IPS-NIHi7 (cell line): ENCODE data around the gene GALNT5.
"Not testable (repeated sequence)": the region's sequence is repeated elsewhere in the genome, so short reads cannot be mapped to it uniquely, and the experiment has no call there.

Experiments
- DNase-seq: peaks from one replicate; pipeline ENCODE4 v3.0.0; 2012; ENCODE audit warnings: mixed read lengths; ENCODE audit errors: extremely low spot score

The GALNT5 gene, protein sequence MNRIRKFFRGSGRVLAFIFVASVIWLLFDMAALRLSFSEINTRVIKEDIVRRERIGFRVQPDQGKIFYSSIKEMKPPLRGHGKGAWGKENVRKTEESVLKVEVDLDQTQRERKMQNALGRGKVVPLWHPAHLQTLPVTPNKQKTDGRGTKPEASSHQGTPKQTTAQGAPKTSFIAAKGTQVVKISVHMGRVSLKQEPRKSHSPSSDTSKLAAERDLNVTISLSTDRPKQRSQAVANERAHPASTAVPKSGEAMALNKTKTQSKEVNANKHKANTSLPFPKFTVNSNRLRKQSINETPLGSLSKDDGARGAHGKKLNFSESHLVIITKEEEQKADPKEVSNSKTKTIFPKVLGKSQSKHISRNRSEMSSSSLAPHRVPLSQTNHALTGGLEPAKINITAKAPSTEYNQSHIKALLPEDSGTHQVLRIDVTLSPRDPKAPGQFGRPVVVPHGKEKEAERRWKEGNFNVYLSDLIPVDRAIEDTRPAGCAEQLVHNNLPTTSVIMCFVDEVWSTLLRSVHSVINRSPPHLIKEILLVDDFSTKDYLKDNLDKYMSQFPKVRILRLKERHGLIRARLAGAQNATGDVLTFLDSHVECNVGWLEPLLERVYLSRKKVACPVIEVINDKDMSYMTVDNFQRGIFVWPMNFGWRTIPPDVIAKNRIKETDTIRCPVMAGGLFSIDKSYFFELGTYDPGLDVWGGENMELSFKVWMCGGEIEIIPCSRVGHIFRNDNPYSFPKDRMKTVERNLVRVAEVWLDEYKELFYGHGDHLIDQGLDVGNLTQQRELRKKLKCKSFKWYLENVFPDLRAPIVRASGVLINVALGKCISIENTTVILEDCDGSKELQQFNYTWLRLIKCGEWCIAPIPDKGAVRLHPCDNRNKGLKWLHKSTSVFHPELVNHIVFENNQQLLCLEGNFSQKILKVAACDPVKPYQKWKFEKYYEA

DNA sequence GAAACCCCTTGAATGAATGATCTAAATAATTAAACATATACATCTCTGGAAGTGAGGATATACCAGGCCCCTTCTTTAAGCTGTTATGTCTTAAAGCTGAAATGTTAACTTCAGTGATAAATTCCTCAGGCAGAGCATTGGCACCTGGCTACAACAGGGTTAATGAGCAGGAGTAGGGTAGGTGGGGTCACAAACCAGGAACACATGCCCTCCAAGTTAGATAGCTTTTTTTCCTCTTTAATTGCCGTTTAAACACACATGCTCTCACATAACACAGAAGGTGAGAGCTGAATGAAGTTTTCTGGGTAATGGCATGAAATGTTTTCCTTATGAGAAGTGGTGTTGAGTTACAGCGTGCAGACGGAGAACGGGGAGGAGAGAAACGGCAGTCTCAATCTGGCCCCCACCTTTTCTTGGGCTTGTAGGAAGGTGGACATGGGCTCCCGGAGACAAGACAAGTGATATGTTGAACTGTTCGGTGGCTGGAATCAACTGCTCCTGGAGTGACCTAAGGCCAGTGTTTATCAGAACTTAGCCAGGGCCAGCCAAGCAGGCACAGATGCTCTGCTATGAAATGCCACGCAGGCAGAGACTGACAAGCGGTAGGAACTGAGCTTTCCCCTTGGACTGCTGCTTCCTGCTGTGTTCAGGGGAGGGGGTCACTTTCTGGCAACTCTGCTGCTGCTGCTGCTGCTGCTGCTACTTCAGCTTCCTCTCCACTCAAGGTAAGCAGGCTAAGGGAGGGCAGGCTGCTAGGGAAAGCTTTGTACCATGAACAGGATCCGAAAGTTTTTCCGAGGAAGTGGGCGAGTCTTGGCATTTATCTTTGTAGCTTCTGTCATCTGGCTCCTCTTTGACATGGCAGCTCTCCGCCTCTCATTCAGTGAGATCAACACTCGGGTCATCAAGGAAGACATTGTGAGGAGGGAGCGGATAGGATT is at the start of gene GALNT5:
TSS of gene GALNT5 (plus strand) at position 394 of the 941 bp plus-strand sequence. CDS start at position 772, 378 bp downstream.
- DNase-seq = peak; percentile 36

DNA sequence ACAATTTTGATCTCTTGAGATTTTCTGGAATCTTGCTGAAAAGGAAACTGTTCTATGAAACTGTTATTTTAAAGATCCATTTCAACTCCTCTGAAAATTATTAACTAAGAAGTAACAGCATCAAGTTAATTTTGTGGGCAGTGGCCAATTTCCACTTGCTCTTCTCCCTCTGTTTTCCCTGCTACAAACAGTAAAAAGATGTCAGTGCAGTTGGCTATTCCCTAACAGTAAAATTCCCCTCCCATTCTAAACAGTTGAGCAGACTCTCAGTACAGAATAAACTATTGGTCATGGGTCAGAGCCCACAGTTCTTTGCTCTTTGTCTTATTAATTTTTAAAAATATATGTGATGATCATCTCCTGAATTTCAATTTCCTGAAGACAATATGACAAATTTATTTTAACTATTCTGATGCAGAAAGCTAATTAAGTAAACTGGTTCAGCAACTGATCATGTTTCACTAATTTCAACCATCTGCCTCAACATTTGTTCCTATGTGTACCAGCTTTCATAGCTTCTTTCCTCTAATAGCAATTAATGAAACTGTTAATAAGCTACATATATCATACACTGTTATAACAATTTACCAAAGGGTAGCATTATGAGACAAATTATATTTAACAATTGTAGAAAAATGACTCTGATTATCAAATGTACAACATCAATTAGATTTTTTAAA is 41.1 kb upstream of the GALNT5 start:
- DNase-seq = no peak

DNA sequence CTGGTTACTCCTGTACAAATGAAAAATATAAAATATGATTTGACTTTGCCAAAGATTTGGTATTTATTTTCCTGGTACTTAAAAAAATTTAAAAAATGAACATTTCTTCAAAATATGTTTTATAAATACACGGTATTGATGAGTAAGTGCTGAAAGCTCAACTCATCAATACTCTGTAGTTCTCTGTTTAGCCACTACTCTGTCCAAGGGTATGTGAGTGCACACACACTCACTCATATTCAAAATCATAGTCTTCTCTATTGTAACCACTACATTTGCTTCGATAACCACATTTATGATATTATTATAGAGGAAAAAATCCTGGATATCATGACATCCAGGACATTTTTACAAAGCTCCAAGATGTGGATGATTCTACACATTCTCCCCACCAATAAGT is 40.1 kb upstream of the GALNT5 start:
- no peak for DNase-seq

DNA sequence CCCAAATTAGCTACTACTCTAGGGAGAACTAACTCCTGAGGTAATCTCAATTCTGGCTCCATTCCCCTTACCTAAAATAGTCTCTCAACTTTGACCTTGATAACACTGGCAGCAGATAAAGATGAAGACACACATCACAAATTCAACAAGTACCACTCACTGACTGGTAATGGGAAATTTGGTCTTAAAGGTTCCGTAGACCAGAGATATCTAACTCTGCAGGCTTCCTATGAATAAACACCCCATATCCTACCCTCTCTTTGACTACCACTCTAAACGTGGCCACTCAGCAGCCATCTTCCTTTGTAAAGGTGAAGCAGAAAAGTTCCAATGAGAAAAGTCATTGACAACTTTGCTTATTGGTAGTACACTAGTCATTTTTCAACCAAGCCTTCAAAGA is 38.6 kb upstream of the GALNT5 start:
- no peak for DNase-seq

DNA sequence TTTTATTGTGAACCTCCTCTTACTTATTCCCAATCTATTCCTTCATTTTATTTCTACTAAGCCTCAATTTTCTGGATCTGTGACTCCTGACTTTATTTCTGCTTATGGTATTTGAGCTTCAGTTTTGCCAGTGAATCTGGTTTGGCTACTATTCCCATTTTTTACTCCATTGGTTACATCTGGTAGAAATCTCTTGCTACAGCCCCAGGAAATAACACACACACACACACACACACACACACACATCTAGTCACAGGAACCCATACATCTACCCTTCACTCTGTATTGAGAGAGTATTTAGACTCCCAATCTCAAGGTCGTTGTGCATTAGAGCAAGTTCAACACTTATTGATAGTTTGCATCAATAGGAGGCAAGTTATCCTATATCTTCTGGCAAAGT is 37.0 kb upstream of the GALNT5 start:
- no peak for DNase-seq

DNA sequence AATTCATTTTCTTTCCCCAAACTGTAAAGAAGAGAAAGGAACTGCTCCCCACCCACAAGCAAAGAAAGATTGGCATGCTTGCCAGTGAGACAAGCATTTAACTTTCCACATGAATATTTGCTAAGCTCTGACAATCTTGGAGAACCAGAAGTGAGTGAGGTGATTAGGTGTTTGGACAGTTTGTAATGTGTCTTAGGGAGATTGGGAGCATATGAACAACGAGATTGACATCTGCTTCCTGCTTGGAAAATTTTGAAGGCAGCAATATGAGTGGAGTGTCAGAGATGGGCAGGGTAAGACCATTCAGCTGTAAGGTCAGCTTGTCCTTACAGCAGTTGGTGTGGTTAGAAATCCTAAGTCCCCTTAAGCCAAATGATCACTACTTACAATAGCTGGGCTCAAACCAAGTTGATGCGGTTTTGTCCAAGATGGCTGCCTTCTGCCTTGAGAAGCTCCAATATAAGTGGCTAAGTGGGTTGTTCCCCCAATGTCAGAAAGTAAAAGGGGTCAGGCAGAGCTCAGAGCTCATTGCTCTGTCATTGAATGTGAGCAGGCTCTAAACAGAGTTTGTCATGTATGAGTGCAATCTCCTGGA is 36.0 kb upstream of the GALNT5 start:
- no peak for DNase-seq

DNA sequence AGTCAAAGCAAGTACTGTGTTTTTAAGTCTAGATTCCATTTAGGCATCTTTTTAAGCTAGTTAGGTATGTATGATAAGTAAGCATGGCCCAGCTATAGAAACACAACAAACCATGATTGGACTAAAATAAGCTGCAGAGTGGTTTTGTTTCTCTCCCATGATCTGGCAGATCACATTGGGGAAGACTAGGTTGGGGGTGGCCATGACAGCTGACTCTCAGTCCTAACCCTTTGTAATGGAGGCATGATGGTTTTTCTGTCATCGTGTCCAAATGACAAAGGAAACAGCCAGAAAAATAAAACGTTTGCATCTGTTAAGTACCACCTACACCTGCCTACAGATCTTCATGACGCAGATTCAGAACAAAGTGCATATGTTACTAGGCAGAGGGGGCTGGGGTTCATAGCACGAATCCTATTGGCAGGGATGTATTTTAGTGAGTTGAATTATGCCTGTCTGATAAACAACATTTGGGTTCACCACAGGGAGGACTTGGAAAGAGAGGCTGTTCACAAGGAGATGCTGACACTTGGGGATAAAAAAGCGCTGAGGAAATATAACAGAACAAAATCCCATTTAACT is 33.8 kb upstream of the GALNT5 start:
- DNase-seq = no peak

DNA sequence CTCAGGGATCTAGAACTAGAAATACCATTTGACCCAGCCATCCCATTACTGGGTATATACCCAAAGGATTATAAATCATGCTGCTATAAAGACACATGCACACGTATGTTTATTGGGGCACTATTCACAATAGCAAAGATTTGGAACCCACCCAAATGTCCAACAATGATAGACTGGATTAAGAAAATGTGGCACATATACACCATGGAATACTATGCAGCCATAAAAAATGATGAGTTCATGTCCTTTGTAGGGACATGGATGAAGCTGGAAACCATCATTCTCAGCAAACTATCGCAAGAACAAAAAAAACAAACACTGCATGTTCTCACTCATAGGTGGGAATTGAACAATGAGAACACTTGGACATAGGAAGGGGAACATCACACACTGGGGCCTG is 33.1 kb upstream of the GALNT5 start:
- not testable (repeated sequence) for DNase-seq

DNA sequence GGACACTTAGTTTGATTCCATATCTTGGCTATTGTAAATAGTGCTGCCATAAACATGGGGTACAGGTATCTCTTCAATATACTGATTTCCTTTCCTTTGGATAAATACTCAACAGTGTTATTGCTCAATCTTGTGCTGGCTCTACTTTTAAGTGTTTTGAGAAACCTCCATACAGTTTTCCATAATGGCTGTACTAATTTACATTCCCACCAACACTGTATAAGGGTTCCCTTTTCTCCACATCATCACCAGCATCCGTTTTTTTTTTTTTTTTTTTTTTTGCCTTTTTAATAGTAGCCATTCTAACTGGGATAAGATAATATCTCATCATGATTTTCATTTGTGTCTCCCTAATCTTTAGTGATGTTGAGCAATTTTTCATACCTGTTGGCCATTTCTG is 29.9 kb upstream of the GALNT5 start:
- no peak for DNase-seq

DNA sequence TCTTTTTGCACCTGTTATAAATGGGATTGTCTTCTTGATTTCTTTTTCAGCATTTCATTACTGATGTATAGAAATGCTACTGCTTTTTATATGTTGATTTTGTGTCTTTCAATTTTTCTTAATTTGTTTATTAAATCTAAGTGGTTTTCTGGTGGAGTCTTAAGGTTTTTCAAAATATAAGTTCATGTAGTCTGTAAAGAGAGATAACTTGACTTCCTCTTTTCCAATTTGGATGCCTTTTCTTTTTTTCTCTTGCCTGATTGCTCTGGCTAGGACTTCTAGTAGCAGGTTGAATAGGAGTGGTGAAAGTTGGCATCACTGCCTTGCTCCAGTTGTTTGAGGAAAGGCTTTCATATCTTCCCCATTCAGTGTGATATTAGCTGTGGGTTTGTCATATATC is 28.6 kb upstream of the GALNT5 start:
- DNase-seq = no peak

DNA sequence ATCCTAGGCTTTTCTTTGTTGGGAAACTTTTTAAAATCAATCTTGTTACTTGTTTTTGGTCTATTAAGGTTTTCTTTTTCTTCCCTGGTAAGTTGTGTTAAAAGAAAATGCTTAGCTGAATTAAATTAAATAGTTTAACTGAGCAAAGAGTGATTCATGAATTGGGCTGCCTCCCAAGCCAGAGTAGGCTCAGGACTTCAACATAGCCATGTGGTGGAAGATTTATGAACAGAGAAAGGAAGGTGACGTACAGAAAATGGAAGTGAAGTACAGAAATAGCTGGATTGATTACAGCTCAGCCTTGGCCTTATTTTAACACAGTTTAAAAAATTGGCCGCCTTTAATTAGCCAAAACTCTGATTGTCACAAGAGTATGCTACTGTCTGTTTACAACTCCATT is 27.9 kb upstream of the GALNT5 start:
- no peak for DNase-seq

DNA sequence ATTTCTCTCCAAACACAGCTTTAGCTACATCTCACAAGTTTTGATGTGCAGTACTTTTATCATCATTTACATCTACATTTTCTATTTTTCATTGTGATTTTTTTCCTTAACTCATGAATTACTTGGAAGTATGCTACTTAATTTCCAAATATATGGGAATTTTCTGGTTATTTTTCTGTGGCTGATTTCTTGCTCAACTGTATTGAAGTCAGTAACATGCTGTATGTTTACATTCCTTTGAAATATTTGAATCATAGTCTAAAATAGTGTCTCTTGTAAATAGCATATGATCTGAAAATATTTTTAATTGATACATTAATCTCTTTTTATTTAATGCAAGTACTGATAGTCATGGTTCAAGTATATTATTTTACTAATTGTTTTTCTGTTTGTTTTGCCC is 26.0 kb upstream of the GALNT5 start:
- no peak for DNase-seq

DNA sequence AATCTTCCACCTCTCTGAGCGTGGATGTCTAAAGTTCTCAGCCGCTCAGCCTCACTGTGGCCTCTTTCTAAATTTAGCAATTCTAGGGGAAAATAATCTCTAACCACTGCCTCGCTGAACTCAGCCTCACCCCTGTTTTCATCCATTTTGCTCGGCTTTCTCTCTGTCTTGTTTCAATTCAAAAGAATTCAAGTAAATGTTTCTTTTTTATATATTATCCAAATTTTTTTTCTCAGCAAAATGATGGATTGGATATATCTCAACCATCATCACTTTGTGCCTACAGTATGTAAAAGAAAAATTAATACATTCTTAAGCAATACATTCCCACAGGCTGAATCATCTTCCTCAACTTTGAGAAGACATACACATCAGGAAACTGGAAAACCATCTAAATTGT is 24.0 kb upstream of the GALNT5 start:
- DNase-seq = no peak

DNA sequence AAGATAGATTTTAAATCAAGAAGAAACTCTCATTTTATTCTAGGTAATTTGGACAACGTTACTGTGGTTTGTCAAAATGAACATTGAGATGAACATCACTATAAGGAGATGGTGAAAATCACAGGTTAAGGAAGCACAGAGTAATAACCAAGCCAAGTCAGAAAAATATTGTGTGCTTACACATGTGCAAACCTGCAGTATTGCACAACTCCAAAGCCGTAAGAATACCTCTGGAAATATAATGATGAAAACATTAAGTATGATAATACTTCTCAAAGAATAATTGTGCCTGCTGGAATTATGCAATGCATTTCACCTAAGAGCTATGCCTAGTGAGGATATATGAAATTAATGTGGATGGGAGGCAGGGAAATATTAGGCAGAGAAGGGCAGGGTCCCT is 21.1 kb upstream of the GALNT5 start:
- no peak for DNase-seq

DNA sequence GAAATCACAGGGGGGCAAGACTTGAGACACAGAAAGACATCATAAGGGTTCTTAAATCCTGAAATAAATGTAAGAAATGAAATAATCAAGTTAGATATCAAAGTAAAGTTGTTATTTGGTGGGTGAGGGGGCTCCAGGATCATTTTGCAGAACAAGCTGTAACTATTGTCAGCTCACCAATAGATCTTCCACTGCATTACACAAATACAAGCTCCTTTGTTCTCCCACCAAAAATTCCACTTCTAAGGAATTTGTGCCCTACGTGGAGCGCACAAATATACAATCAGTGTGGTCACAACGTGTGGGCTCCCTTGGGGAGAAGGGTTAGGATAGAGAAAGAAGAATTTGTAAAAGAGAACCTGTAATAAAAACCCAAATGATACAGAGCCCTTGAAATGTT is 19.2 kb upstream of the GALNT5 start:
- no peak for DNase-seq

DNA sequence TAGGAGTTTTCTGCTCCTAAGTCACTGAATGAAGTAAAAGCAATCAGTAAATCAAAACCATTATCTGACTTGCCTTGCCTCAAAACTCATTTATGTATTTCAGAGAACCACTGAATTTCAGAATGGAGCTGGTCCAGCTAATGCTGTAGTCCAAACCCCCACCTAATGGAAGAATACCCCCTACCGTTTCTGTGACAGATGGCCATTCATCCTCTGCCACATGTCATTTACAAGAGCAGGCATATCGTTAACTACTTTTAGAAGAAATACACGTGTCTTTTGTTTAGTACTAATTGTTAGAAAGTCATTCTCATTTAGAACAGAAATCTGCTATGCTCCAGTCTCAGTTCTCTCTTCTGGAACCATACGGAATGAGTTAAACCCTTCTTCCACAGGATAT is 12.8 kb upstream of the GALNT5 start:
- no peak for DNase-seq

DNA sequence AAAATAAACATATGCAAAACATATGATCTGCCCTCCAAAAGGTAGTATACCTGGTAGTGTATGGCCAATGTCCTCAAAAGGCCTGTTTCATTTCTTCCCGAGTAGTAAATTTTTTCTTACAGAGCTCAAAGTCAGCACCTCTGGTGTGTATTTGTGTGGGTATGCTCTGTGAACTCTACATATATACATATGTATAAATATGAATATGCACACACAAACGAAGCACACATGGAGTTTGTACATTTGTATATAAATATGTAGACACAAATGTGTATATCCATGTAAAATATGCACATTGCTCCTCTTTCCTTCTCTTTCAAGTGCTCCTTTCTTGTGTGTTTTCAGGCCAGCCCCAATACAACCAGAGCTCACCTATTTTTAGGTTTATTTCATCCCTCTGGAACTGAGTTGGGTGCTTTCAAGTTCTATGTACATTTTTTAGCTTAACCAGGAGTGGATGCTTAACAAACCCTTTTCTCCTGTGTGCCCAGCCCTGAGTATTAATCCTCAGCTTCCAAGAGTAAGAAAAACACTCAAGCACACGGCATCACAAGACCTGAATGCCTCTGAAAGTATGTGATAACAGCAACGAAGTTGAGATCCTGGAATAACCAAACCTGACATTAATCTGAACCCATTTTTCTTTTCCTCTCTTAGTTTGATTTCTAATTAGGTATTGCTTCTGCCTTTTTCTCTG is 12.2 kb upstream of the GALNT5 start:
- DNase-seq = no peak

DNA sequence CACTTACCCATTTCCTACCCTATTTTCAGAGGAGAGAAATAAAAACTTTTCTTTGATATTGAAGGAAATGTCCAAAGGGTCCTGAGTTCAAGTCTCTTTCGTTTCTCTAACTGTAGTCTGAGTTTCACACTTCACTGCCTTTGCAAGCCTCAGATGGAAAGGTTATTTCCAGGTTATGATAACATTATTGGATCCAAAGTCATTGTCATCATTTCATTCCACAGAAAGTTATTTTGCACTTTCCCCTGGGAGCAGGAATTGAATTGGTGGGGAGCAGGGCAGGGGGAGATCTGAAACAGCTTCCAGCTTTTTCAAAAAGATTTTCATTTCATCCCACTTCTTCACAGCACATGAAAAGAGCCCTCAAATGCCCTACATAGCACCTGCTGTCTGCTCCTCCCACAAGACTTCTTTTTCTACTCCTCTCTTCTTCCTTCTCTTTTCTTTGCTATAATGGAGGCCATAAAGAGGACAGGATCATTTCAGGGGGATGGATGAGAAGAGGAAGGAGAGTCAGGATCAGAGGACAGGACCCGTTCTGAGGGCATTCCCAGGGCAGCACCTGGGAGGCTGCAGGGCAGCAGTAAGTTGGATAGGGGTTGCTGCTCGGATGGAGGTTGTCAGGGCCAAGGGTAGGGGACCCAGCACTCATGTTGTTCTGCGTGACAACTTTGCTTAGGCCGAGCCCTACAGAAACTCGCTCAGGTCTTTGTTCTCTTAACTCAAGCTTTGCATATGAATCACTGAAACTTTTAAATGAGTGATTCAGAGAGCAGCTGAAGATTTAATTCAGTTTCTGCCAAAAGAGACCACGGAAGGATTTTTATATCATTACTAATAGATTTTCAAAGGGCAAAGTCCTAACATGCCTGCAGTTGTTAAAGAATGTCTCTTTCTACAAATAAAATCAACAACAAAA is 11.4 kb upstream of the GALNT5 start:
- DNase-seq = peak; percentile 57
